Measurements from ENCODE around the gene ARHGAP26. TPM values are rescaled to one million over a fixed set of nuclear protein-coding genes. Genes with fewer than 3 reads are reported as not detected.

The ARHGAP26 gene
- total RNA-seq, 1 donor from 2014 or later, result 35.4 TPM

- no peak for DNase-seq
- Histone ChIP-seq H3K9me3 (no peaks in the 10 kb centered on the region), H3K4me1 (peaks cover 25% of the 10 kb centered on the region), H3K27me3 (no peaks in the 10 kb centered on the region), H3K27ac (no peak overlapping the region), H3K4me3 (no peak overlapping the region), H3K36me3 (no peaks in the 10 kb centered on the region)
- intact Hi-C loops (cut with DNase I), result no loop called here
- ATAC-seq, result no peak
- TF ChIP-seq CTCF (IDR thresholded peaks at IDR 0.05), result no peak
Measured at GRCh38 chr5:142859037-142859436, 88.9 kb downstream of the ARHGAP26 start.

- DNase-seq, result no peak
- no peaks in the 10 kb centered on the region for H3K9me3 ChIP-seq
- no peaks in the 10 kb centered on the region for H3K36me3 ChIP-seq
- H3K27ac ChIP-seq, result no peak overlapping the region
- ATAC-seq, result peak; percentile 31
- H3K27me3 ChIP-seq, result no peaks in the 10 kb centered on the region
- no peak overlapping the region for H3K4me3 ChIP-seq
- H3K4me1 ChIP-seq, result peaks cover 25% of the 10 kb centered on the region
- no peak for TF ChIP-seq CTCF (IDR thresholded peaks at IDR 0.05)
- intact Hi-C loops (cut with DNase I), result loop anchor here (10.0 kb wide), 1 partner anchor 85 kb away; the partner anchor contains the start of gene ARHGAP26
Measured at GRCh38 chr5:142860270-142860669, 90.1 kb downstream of the ARHGAP26 start.

- no peak for DNase-seq
- Histone ChIP-seq H3K4me3 (no peak overlapping the region), H3K27ac (peak overlapping the region; percentile 20), H3K4me1 (peaks cover 25% of the 10 kb centered on the region), H3K36me3 (no peaks in the 10 kb centered on the region), H3K27me3 (no peaks in the 10 kb centered on the region), H3K9me3 (no peaks in the 10 kb centered on the region)
- intact Hi-C loops (cut with DNase I), result loop anchor here (10.0 kb wide), 1 partner anchor 86 kb away; the partner anchor contains the start of gene ARHGAP26
- TF ChIP-seq CTCF (IDR thresholded peaks at IDR 0.05), result no peak
- peak; percentile 43 for ATAC-seq
Measured at GRCh38 chr5:142861011-142861410, 90.8 kb downstream of the ARHGAP26 start.

- ATAC-seq (no peak), DNase-seq (no peak)
- H3K27ac ChIP-seq, result no peak overlapping the region
- H3K4me1 ChIP-seq, result peaks cover 29% of the 10 kb centered on the region
- intact Hi-C loops (cut with DNase I), result loop anchor here (10.0 kb wide), 1 partner anchor 88 kb away; the partner anchor contains the start of gene ARHGAP26
- no peak for TF ChIP-seq CTCF (IDR thresholded peaks at IDR 0.05)
- H3K27me3 ChIP-seq, result no peaks in the 10 kb centered on the region
- no peaks in the 10 kb centered on the region for H3K36me3 ChIP-seq
- H3K4me3 ChIP-seq, result no peak overlapping the region
- H3K9me3 ChIP-seq, result no peaks in the 10 kb centered on the region
Measured at GRCh38 chr5:142862594-142862993, 92.4 kb downstream of the ARHGAP26 start.

- no peak overlapping the region for H3K27ac ChIP-seq
- H3K9me3 ChIP-seq, result no peaks in the 10 kb centered on the region
- DNase-seq (no peak), ATAC-seq (no peak)
- no peaks in the 10 kb centered on the region for H3K27me3 ChIP-seq
- no peak for TF ChIP-seq CTCF (IDR thresholded peaks at IDR 0.05)
- H3K4me3 ChIP-seq, result no peak overlapping the region
- intact Hi-C loops (cut with DNase I), result loop anchor here (10.0 kb wide), 1 partner anchor 89 kb away; the partner anchor contains the start of gene ARHGAP26
- no peaks in the 10 kb centered on the region for H3K36me3 ChIP-seq
- peaks cover 22% of the 10 kb centered on the region for H3K4me1 ChIP-seq
Measured at GRCh38 chr5:142863856-142864255, 93.7 kb downstream of the ARHGAP26 start.
